Measurements from ENCODE around the gene INSIG2.
"Not testable (repeated sequence)": the region's sequence is repeated elsewhere in the genome, so short reads cannot be mapped to it uniquely, and the experiment has no call there.

The INSIG2 gene

GRCh38 chr2:118059919-118060478 is 28.3 kb upstream of the INSIG2 start:
- peak; percentile 74 for DNase-seq (ENCODE audit: low spot score)

GRCh38 chr2:118061135-118061955 is 26.9 kb upstream of the INSIG2 start:
- DNase-seq (ENCODE audit: low spot score) = peak; percentile 60

- peak; percentile 52 for DNase-seq (ENCODE audit: low spot score)
These were observed 26.2 kb upstream of the INSIG2 start for GRCh38 chr2:118062048-118062447.

- DNase-seq (ENCODE audit: low spot score) = no peak
These were observed 25.6 kb upstream of the INSIG2 start for GRCh38 chr2:118062669-118063068.

GRCh38 chr2:118065015-118065706 is 23.1 kb upstream of the INSIG2 start:
- DNase-seq (ENCODE audit: low spot score) = no peak

- no peak for DNase-seq (ENCODE audit: low spot score)
These were observed 22.3 kb upstream of the INSIG2 start for GRCh38 chr2:118065921-118066511.

GRCh38 chr2:118077636-118078247 is 10.5 kb upstream of the INSIG2 start:
- no peak for DNase-seq (ENCODE audit: low spot score)

GRCh38 chr2:118078734-118079133 is 9.5 kb upstream of the INSIG2 start:
- DNase-seq (ENCODE audit: low spot score) = no peak

- no peak for DNase-seq (ENCODE audit: low spot score)
These were observed 3.7 kb upstream of the INSIG2 start for GRCh38 chr2:118084491-118085089.

- no peak for DNase-seq (ENCODE audit: low spot score)
These were observed 2.9 kb upstream of the INSIG2 start for GRCh38 chr2:118085173-118086023.

GRCh38 chr2:118086024-118086633 is 2.1 kb upstream of the INSIG2 start:
- no peak for DNase-seq (ENCODE audit: low spot score)

GRCh38 chr2:118089139-118089800 is 999 bp downstream of the INSIG2 start:
- peak; percentile 70 for DNase-seq (ENCODE audit: low spot score)

- no peak for DNase-seq (ENCODE audit: low spot score)
These were observed 2.3 kb downstream of the INSIG2 start for GRCh38 chr2:118090387-118091139.

- DNase-seq (ENCODE audit: low spot score) = no peak
These were observed 2.8 kb downstream of the INSIG2 start for GRCh38 chr2:118091140-118091478.

GRCh38 chr2:118091631-118092030 is 3.4 kb downstream of the INSIG2 start:
- no peak for DNase-seq (ENCODE audit: low spot score)

GRCh38 chr2:118094102-118094501 is 5.8 kb downstream of the INSIG2 start:
- not testable (repeated sequence) for DNase-seq (ENCODE audit: low spot score)

GRCh38 chr2:118094503-118094902 is 6.2 kb downstream of the INSIG2 start:
- no peak for DNase-seq (ENCODE audit: low spot score)

- no peak for DNase-seq (ENCODE audit: low spot score)
These were observed 7.3 kb downstream of the INSIG2 start for GRCh38 chr2:118095610-118096009.

- DNase-seq (ENCODE audit: low spot score) = no peak
These were observed 9.4 kb downstream of the INSIG2 start for GRCh38 chr2:118097657-118098056.
